ENCODE measurements around the gene MAP3K12.

DNA sequence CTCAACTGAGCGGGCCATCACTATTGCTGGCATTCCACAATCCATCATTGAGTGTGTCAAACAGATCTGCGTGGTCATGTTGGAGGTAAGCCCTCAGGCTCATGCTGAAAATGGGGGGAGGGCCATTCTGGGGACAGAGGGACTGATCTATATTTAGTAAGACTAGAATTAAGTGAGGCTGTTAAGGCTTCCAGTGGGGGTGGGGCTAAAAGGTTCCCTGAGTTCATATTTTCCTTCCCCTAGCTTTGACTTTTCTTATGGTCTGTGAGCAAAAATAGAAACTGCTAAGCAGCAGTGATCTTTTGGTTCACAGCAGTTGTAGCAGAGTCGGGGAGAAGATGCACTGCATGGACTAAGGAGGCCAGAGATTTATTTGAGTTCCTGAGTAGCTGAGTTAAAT is 38.2 kb downstream of the MAP3K12 start:
- TF ChIP-seq TCF12 (IDR thresholded peaks at IDR 0.05; ENCODE audit: low read depth), result no peak
- TF ChIP-seq, protein P1, sequence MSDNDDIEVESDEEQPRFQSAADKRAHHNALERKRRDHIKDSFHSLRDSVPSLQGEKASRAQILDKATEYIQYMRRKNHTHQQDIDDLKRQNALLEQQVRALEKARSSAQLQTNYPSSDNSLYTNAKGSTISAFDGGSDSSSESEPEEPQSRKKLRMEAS (IDR thresholded peaks at IDR 0.05), result no peak
- TF ChIP-seq YY1 (IDR thresholded peaks at IDR 0.05; ENCODE audit: low read depth), result no peak
- no peak for TF ChIP-seq EGR1 (IDR thresholded peaks at IDR 0.05)
- TF ChIP-seq TAF1 (IDR thresholded peaks at IDR 0.05; ENCODE audit: low read depth), result no peak
- TF ChIP-seq, protein P2, sequence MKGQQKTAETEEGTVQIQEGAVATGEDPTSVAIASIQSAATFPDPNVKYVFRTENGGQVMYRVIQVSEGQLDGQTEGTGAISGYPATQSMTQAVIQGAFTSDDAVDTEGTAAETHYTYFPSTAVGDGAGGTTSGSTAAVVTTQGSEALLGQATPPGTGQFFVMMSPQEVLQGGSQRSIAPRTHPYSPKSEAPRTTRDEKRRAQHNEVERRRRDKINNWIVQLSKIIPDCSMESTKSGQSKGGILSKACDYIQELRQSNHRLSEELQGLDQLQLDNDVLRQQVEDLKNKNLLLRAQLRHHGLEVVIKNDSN (IDR thresholded peaks at IDR 0.05), result no peak
- TF ChIP-seq ZBTB7A (IDR thresholded peaks at IDR 0.05; ENCODE audit: low read depth), result no peak
- no peak for TF ChIP-seq EP300 (IDR thresholded peaks at IDR 0.05; ENCODE audit: borderline replicate concordance)
- TF ChIP-seq CREB1 (IDR thresholded peaks at IDR 0.05; ENCODE audit: low read depth), result no peak

Data from Ishikawa (cell line).